Stimulated activated CD4-positive, alpha-beta T cell treated with anti-CD3 and anti-CD28 coated beads, Interleukin-1b, Interleukin-23, amount 100 ng/mL, for 48 hours (primary cell): Measurements from ENCODE around the gene RNASET2.

Experiments
- DNase-seq: peaks from one replicate; pipeline ENCODE4 v3.0.0-alpha.2; 2020

RNASET2 gene

DNA sequence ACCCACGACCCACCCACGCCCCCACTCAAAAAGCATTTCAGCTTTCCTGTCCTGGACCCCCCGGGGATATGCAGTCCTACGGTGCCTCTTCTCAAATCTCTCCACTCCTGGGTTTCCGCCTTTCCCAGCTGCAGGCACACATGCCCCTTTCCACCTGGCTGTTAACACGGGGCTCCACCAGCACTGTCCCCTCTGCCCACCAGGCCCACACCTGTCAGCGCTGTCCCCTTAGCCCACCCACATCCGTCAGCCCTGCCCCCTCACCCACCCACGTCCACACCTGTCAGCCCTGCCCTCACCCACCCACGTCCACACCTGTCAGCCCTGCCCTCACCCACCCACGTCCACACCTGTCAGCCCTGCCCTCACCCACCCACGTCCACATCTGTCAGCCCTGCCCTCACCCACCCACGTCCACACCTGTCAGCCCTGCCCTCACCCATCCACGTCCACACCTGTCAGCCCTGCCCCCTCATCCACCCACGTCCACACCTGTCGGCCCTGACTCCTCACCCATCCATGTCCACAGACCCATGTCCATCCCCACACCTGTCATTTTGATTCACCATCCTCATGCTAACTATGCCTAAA is 11.6 kb downstream of the RNASET2 start:
- DNase-seq = no peak

DNA sequence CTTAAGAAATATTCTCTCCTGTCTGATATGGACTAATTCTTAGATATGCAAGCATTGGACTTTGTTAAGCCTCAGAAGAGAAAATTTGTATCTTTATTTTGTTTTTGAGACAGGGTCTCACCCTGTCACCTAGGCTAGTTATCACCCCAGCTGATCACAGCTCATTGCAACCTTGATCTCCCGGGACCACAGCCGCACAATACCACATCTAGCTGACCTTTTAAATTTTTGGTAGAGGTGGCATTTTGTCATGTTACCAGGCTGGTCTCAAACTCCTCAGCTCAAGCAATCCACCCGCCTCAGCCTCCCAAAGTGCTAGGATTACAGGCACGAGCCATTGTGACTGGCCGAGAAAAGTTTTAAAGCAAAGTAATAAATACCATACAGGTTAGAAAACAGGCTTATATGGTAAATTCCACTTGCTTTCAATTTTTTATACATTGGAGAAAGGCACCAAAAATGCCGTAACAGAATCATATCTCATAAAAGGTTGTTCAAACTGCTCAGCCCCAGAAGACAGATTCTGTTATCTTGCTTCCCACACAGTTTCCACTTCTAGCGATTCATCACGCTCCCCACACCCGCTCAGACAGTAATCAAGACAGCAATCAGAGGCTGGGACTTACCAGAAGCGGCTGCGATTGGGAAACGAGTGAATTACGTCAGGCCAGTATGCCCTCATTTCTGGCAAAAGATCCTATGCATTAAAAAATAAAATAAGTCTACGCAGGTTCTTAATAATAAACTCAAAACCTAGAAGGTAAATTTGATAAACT is 13.8 kb downstream of the RNASET2 start:
- peak; percentile 79 for DNase-seq

DNA sequence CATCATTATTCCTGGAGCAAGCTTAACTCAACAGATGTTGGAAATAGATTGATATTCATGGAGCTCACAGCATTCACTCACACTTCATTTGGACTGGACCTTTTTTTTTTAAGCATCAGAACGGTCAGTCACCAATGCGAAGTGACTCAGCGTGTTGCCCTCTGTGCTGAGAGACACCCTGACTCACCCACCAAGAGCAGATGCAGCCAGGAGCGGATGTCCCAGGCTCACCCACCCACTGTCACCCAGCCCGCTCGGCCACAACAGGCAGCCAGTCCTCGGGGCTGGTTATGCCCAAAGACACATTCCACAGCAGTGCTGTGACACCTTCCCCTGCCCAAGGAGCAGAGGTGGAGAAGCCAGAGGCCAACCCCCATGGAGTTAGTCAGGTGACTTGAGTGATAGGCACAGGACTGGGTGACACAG is 15.7 kb downstream of the RNASET2 start:
- no peak for DNase-seq

DNA sequence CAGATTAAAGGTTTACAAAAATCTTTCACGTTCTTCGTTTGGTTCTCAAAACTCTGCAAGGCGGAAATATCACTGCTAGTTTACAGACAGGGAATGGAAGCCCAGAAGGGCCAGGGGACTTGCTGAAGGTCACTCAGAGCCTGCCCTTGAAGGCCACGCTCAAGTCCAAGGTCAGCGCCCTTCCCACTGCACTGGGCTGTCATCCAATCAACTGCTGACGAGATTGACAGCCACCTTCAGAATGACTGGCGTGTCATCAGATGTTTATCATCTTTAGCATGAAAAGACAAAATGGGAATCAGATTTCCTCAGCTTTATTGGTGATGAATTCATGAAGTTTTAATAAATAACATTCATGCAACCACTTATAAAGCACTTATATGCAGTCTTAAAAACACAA is 16.5 kb downstream of the RNASET2 start:
- no peak for DNase-seq

DNA sequence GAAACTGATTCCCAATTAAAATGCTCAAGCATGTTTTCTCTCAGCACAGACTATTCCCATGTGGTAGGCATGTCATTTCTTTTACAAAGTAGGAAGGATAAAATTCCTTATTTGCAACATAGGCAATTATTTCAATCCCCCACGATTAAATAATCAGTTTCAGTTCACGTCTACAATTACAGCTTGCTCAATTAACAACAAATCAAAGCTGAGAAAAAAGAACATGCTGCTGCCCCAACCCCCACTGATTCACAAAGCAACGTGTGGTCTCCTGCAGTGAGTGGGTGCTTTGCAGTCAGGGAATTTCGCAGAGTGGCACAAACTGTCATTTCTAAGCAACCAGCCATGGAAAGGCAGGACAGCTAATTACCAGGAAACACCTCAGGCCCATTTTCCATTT is 17.0 kb downstream of the RNASET2 start:
- DNase-seq = no peak

DNA sequence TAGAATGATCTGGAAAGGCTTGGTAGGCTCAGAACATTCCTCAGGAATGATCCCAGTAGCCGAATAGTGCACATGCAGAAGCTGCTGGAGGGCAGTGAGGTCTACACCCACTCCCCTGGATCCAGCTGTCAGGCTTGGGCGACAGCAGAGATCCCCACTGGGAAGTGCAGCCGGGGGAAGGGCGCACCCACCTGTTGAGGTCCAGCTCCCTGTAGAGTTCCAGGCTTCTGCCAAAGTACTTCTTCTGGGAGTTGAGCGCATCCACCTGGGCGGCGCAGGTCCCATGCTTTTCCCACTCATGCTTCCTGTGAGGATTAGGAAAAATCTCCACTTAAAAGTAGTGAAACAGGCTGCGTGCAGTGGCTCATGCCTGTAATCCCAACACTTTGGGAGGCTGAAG is 17.6 kb downstream of the RNASET2 start:
- no peak for DNase-seq

DNA sequence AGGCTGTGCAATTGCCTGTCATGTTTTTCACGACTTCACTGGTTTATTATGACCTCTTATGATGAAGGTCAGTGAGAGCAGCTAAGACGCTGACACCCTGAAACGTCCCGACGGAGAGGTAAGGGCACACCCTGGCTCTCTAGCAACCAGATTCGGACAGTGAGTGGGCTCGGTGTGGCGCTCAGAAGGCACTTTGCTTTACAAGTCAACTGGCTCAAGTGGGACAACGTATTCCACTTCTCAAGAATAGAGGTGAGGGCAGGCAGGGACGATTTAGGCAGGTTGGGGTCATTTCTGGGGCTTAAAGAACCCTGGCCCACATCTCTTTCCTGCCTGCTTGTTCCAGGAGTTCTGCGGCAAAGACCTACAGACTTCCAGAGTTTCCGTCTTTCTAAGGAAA is 18.2 kb downstream of the RNASET2 start:
- no peak for DNase-seq

DNA sequence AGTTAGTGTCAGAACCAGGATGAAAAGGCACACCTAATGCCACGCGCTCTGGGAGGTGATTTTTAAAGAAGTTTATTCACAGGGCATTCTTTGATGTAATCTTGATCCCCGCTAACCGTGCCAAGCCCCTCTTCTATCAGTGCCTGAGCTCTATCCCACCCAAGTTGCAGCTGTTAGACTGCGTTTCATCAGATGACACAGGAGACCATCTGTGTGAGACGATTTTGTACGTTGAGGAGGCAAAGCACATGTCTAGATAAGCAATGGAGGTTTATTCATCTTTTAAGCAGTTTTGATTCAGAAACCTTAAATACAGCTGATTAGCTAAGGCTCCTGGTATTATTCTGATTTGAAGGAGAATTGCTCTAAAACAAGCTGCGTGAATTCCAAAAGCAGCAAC is 18.6 kb downstream of the RNASET2 start:
- DNase-seq = no peak

DNA sequence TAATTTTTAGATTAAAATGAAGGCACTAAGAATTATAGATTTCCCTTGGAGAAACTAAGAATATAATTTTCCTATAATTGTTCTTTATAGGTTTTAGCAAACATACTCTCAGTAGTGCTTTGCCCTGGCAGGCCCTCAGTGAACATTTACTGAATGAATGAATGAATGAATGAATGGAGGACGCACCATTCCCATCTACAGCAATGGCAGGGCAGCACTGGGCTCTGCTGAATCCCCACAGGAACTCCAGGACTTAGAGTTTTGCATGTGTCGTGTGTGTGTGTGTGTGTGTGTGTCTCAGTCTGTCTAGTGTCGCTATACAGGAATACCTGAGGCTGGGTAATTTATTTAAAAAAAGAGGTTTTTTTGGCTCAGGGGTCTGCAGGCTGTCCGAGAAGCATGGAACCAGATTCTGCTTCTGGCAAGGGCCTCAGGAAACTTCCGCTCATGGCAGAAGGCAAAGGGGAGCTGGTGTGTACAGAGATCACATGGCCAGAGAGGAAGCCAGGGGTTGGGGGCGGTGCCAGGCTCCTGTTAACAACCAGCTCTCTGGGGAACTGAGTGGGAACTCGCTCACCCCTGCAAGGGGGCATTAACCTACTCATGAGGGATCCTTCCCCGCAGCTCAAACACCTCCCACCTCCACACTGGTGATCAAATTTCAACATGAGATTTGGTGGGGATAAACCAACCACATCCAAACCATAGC is 20.1 kb downstream of the RNASET2 start:
- peak; percentile 22 for DNase-seq

DNA sequence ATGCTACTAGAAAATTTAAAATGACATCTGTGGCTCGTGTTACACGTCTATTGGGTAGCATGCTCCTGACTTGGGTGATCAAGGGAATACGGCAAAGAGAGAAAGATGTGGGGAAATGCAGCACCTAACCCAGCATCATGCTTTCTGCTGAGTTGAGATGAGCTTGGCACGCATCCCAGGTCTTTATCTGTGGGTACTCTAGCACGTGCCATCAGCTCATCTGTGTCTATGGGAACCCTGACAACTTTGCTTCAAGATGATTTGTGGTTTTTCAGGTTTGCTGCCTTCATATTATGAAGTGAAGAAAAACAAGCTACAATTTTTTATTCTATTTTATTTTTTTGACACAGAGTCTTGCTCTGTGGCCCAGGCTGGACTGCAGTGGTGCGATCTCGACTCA is 21.0 kb downstream of the RNASET2 start:
- DNase-seq = no peak

DNA sequence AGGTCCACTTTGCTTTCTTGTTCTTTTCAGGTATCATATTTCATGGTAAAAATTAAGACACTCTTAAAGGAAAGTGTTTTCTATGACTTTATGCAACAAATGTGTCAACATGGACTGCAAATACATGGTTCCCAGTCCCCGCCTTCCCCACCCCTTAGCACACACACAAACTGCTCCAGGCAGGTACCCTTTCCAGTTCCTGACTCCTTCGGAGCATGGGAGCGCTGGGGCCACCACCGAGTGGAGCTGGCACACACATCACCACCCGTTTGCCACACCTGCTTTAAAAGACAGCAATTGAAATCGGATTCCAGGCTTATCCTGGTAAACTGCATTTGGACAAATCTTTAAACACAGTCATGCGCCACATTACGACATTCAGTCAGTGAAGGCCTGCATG is 22.2 kb downstream of the RNASET2 start:
- DNase-seq = no peak

DNA sequence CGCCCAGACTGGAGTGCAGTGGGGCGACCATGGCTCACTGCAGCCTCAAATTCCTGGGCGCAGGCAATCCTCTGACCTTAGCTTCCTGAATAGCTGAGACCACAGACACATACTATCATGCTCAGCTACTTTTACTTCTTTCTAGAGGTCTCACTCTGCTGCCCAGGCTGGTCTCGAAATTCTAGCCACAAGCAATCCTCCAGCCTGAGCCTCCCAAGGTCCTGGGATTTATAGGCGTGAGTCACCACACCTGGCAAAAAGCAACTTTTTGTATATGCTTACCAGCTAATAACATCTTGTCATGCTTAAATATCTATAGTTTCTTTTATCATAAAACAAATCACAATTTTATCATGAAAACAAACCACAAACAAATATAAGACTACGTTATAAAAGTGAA is 23.0 kb downstream of the RNASET2 start:
- no peak for DNase-seq

DNA sequence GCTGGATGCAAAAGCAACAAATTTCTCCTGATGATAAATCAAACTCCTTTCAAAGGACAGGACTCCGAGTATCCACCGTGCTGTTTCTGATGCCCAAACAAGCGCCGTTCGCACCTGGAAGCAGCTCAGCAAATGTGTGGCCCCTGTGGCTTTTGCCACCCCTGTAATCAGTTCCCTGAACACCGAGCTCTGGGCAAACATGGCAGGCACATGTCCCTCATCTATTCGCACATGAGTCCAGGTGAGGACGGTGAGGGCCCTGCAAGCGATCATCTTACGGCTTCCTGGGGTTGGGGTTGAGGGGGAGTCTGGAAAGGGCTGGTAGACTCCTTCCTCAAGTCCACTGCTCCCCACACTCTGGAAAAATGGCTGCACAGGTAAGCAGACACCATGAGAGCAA is 23.7 kb downstream of the RNASET2 start:
- DNase-seq = no peak

DNA sequence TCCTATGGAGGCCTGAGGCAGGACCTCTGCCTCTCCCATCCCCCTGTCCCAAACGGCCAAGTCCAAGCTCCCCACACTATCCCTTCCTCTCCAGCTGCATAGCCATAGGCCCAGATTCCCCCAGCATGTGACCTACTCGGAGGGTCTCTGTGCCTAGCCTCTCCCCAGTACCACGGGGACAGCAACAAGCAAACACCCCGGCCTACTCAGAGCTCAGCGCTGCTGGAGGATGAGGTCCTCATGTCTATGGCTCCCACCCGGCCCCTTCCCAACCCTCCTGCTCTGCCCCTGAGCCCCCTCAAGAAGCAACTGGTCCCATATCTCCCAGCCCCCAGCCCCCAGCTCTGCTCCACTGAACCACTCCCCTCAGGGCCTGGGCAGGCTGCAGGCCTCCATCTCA is 24.2 kb downstream of the RNASET2 start:
- DNase-seq = no peak

DNA sequence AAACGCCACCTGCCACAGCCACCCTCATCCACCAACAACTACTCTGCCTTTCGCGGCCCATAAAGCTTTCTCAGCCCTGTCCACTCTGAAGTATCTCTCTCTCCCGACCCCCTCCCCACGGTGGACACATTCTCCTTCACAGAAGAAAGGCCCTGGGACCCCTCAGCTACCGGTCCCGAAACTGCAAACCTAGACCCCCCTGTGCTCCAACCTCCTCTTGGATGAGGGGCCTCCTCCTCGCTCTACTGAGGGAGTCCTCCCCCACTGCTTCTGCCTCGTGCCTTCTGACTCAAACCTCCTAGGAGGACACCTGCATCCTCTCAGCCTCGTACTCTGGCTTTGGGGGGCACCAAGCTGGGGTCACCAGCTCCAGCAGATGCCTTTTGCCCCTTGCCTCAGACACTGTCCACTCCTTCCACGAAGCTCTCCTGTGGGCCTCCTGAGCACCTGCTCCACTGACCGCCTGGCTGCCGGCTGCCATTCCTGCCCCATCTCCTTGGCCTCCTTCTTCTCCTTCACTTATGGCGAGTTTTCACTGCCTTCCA is 24.9 kb downstream of the RNASET2 start:
- no peak for DNase-seq

DNA sequence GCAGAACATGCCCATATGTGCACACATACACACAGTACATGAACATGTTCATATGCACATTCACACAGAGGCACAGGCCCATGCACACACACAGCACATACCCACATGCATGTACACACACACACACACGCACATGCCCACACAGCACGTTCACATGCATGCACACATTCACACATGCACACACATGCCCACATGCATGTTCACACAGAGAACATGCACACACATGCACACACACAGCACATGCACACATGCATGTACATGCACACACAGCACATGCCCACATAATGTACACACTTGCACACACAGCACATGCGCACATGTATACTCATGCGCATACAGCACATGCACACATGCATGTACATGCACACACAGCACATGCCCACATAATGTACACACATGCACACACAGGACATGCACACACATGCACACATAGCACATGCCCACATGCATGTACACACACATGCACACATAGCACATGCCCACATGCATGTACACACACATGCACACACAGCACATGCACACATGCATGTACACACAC is 25.9 kb downstream of the RNASET2 start:
- no peak for DNase-seq

DNA sequence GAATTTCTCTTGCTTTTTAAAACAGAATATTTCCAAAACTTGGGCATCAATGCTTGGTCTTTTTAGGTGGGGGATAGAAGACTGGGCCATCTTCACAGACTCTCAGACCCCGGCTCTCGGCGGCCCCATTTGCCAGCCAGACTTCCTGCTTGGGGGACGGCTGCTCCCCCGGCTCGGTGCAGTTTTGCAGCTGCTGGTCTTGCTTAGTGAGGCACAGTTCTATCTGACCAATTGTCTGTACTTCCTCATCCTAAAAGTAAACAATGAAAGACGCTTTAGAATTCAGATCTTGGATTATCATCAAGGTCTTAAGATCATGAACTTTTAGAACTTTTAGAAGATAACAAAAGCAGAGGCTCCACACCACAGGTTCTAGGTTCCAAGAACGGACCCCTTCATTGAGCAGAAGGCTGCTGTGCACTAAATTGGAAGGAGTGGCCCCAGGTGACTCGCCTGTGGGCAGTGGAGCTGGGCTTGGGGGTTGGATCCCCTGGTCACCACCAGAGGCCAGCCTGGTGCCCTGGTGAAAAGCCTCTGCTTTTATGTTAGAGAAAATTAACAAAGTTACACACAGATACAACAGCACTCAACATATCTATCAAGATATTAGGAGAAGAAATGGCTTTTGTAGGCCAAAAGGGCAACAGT is 26.7 kb downstream of the RNASET2 start:
- DNase-seq = no peak

DNA sequence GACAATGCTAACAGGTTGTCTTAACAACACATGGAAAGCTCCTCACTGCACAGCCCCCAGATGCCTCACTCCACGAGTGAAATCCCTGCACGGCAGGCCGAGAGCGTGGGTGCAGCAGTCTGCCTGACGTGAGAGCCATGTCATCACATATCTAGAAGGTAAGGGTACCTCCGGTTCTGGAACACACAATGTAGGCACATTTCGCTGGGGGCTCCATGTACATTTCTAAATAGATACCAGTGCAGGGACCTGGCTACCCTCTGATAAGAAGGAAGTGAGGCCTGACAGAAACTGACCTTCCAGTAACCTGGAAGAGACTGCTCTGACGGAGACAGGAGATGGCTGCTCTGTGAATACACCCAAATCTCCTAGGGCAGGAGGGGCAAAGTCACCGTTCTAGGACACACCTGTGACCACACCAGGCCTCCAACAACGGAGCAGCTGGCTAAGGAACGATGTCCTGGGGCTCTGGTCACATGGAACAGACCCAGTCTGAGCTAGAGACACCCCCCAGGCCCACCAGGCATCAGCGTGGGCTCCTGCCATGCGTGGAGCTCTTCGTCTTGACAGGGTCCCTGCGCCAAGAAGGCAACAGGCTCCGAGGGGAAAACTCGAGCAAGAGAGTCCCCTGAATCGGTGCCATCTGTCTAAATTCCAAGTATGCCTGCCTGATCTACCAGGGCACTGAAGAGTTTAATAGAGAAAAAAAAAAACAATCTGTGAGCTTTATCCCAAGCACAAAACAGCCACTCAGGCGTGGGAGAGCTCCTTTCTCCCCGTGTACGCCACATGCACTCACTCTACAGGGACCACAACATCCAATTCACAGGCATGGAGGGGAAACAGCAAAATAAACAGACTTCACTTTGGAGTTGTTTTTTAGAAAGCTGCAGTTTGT is 27.5 kb downstream of the RNASET2 start:
- no peak for DNase-seq

DNA sequence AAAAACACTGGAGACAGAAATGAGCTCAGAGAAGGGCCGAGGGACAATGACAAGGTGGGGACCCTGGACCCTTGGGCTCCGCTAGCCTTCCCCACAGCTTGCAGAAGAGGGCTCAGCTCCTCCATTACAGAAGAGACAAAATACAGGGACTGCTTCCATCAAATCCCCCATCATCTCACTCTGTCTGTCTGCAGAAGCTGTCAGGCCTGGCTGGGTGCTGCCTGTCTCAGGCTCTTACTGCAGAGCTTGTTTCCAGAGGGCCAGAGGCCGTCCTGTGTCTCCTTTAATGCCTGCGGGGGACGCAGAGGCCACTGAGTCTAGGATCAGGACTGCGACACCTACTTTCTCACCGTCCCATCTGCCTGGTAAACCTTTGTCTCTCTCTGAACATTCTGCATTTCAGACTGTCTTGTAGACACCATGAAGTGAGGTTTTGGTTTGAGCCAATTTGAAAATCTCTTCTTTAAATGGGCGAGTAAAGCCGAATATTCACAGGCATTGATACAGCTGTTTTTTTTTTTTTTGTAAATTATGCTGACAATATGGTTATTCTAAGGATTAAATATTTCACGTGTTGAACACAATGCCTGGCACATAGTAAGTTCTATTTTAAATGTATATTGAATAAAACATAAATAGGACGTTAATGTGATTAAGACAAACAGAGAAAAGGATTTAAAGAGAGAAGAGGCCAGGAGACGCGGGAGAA is 28.3 kb downstream of the RNASET2 start:
- no peak for DNase-seq

DNA sequence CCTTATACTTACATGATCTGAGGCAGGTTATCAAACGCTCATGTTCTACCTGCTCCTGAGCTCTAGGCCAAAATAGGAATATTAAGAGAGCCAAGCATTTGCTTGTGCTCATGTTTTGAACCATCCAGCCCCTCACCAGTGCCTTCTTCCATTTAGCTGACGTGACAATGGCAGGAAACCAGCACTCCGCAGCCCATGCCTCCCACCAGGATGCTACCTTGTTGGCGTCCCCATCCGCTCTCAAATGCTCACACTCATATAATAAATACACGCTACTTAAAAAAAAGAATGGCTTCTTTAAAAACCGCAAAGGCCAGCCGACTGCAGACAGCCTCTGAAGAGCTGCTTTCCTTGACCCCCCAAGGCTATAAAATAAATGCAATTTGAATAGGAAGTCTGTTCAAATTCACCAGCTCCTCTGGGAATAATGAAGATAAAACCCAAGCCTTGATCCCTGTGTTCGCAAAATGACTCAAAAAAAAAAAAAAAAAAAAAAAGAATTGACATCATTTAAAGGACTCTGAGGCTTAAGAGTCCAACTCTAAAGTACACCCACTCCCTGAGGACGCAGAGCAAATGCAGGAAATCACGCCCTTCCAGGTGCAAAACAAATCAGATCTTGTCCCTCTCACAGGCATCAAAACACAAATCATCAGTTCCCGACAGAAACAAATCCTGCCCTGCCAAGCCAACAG is 29.0 kb downstream of the RNASET2 start:
- no peak for DNase-seq

DNA sequence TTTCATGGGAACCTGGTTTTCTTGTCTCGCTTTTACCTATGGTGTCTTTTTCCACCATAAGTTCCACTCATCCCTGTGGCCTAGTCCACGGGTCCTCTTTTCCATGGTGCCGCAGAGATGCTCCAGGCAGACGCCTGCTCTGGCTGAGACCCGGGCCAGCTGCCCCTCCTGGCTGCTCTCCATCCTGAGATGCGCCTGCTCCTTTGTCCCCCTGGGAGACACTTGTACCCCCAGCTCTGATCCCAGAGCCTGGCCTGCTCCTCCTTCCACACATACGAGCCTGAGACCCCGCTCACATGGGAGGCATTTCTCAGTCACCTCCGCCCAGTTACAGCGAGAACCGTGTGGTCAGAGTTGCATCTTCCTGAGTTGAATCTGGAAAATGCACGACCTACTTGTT is 29.6 kb downstream of the RNASET2 start:
- no peak for DNase-seq
